ENCODE data around the gene PEX7.

DNA sequence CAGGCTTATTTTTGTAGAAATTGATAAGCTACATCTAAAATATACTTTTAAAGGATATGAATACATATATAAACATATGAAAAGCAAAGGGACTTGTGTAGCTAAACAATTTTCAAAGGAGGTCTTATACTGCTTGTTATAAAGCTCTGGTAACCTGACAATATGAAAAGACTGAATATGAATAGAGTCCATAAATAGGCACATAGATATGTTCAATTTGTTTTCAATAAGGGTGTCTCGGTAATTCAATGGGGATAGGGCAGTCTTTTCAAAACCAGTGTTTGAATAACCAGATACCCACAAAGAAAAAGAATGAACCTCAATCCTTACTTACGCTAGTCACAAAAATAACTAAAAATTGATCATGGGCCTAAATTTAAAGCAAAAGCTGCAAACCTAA lies 20.8 kb upstream of the PEX7 start:
- TF ChIP-seq, protein P1, sequence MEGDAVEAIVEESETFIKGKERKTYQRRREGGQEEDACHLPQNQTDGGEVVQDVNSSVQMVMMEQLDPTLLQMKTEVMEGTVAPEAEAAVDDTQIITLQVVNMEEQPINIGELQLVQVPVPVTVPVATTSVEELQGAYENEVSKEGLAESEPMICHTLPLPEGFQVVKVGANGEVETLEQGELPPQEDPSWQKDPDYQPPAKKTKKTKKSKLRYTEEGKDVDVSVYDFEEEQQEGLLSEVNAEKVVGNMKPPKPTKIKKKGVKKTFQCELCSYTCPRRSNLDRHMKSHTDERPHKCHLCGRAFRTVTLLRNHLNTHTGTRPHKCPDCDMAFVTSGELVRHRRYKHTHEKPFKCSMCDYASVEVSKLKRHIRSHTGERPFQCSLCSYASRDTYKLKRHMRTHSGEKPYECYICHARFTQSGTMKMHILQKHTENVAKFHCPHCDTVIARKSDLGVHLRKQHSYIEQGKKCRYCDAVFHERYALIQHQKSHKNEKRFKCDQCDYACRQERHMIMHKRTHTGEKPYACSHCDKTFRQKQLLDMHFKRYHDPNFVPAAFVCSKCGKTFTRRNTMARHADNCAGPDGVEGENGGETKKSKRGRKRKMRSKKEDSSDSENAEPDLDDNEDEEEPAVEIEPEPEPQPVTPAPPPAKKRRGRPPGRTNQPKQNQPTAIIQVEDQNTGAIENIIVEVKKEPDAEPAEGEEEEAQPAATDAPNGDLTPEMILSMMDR (IDR thresholded peaks at IDR 0.05; ENCODE audit: low read depth, low read length, poor library complexity, severe bottlenecking) = no peak
- TF ChIP-seq EZH2phosphoT487 (IDR thresholded peaks at IDR 0.05; ENCODE audit: borderline replicate concordance, low read length) = no peak
